ENCODE data around the gene CTSA.

- TF ChIP-seq POLR2AphosphoS5 (IDR thresholded peaks at IDR 0.05; ENCODE audit: low read depth, low read length) (no peak), SP1 (IDR thresholded peaks at IDR 0.05; ENCODE audit: low read depth) (no peak), ZFX (IDR thresholded peaks at IDR 0.05) (no peak), ZBTB33 (IDR thresholded peaks at IDR 0.05; ENCODE audit: extremely low read depth, insufficient replicate concordance, low read length) (no peak)
- TF ChIP-seq, protein P1, sequence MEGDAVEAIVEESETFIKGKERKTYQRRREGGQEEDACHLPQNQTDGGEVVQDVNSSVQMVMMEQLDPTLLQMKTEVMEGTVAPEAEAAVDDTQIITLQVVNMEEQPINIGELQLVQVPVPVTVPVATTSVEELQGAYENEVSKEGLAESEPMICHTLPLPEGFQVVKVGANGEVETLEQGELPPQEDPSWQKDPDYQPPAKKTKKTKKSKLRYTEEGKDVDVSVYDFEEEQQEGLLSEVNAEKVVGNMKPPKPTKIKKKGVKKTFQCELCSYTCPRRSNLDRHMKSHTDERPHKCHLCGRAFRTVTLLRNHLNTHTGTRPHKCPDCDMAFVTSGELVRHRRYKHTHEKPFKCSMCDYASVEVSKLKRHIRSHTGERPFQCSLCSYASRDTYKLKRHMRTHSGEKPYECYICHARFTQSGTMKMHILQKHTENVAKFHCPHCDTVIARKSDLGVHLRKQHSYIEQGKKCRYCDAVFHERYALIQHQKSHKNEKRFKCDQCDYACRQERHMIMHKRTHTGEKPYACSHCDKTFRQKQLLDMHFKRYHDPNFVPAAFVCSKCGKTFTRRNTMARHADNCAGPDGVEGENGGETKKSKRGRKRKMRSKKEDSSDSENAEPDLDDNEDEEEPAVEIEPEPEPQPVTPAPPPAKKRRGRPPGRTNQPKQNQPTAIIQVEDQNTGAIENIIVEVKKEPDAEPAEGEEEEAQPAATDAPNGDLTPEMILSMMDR (IDR thresholded peaks at IDR 0.05 in 2 of 3, conservative IDR thresholded peaks at IDR 0.05 in 1 of 3; ENCODE audit: borderline replicate concordance in 1 of 3, insufficient read depth in 1 of 3, low read depth in 2 of 3, low read length in 2 of 3), result no peak
- TF ChIP-seq, protein P2, sequence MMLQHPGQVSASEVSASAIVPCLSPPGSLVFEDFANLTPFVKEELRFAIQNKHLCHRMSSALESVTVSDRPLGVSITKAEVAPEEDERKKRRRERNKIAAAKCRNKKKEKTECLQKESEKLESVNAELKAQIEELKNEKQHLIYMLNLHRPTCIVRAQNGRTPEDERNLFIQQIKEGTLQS (IDR thresholded peaks at IDR 0.05), result no peak
- TF ChIP-seq, protein P3, sequence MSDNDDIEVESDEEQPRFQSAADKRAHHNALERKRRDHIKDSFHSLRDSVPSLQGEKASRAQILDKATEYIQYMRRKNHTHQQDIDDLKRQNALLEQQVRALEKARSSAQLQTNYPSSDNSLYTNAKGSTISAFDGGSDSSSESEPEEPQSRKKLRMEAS (IDR thresholded peaks at IDR 0.05), result no peak
These were observed 35.6 kb downstream of the CTSA start for GRCh38 chr20:45926731-45927070.
